ENCODE results near the gene REXO1.

Gene REXO1

DNA sequence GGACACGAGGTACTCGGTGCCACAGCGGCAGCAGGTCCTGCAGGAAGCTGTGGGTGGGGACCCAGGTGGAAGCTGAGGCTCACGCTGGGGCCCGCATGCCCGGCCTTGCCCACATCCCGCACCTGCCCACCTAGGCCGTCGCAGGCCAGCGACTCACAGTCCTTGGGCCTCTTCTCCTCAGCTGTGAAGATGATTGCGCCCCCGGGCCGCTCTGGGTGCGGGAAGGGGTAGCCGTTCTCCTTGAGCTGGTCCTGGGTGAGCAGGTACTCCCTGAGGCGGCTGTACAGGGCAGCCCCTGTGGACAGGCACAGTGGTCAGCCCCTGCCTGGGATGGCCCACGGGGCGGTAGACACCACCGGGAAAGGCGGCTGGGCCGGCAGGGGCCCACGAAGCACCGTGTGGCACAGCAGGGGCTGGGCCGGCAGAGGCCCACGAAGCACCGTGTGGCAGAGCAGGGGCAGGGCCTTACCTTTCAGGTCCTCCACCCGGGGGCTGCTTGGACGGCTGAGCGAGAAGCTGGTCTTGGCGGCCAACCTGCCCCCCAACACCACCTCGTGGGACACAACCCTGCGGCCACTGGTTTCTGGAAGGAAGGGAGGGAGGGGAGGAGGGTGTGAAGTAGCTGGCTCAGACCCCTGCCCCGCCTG, 29.6 kb downstream of the REXO1 start:
- H3K36me3 ChIP-seq (ENCODE audit: control insufficient read depth, low read depth, low read length): peaks cover 22% of the 10 kb centered on the region
- no peak overlapping the region for H3K9ac ChIP-seq (ENCODE audit: low read length)

DNA sequence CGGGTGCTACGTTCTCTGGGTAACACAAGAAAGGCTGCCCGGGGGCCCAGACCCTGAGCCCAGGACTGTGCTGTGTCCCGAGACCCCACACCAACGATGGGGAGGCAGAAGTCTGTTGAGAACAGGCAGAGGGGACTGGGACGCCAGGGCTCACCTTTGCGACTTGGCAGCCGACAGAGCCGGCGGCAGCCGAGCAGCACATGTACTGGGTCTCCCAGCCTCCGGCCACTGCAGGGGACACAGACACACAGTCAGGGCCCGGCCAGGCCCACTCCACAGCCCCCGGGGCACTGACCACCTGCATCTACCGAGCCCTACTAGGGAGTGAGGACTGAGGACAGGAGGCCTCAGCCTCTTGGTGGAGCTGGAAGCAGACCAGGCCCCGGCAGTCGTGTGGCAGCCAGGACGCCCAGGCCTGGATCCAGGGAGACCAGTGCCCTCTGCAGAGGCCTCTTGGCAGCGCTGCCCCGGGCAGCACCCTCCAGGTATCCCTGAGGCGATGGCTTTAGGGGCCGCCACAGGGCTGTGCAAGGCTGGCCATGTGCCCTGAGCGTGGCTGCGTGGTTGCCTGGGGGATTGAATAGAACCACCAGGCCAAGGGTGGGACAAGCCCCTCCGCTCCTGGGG, 30.6 kb downstream of the REXO1 start:
- Histone ChIP-seq H3K4me3 (ENCODE audit: low read length) (no peak overlapping the region), H3K27me3 (ENCODE audit: control insufficient read depth, insufficient read depth, low read length) (no peaks in the 10 kb centered on the region), H3K9me3 (ENCODE audit: control insufficient read depth, low read depth, low read length) (no peaks in the 10 kb centered on the region), H3K9ac (ENCODE audit: low read length) (no peak overlapping the region), H3K4me1 (ENCODE audit: control insufficient read depth, low read depth, low read length) (no peaks in the 10 kb centered on the region), H3K27ac (ENCODE audit: low read length) (no peak overlapping the region), H3K36me3 (ENCODE audit: control insufficient read depth, low read depth, low read length) (peaks cover 18% of the 10 kb centered on the region)

More for the DNA sequence above, 29.6 kb downstream of the REXO1 start:
- no peaks in the 10 kb centered on the region for H3K27me3 ChIP-seq (ENCODE audit: control insufficient read depth, insufficient read depth, low read length)
- H3K4me3 ChIP-seq (ENCODE audit: low read length): no peak overlapping the region
- H3K4me1 ChIP-seq (ENCODE audit: control insufficient read depth, low read depth, low read length): no peaks in the 10 kb centered on the region
- no peak overlapping the region for H3K27ac ChIP-seq (ENCODE audit: low read length)
- no peaks in the 10 kb centered on the region for H3K9me3 ChIP-seq (ENCODE audit: control insufficient read depth, low read depth, low read length)

DNA sequence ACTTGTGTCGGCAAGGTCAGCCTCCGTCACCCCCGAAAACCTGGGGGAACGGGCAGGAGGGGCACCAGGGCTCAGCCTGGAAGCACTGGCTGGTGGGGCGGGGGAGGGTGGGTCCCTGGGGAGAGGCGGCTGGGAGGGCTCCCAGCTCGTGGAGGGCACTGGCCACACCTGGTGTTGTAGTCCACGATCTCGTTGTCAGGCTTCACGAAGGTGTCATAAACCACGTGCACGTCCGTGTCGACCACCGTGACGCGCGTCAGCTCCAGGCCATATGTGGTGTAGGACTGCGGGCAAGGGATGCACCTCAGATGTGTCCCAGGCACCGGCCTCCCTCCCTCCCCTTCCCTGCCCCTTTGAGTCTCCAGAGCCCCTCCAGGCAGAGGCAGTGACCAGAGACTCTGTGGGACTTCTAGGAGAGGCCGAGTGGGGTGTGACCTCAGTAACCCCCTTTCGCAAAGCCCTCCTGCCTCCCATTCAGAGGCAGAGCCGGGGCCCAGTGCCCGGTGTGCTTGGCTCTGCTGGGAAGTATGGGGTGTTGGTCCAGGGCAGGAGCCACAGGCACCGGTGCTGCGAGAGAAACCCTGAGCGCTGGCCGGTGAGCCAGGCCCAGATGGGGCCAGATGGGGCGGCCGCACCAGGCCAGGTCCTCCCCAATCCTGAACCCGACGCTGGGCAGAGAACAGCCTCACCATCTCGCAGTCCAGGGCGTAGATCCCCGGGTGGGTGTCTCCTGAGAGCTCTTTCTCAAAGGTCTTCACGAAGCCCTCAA, 31.6 kb downstream of the REXO1 start:
- peaks cover 18% of the 10 kb centered on the region for H3K36me3 ChIP-seq (ENCODE audit: control insufficient read depth, low read depth, low read length)
- no peak overlapping the region for H3K9ac ChIP-seq (ENCODE audit: low read length)
- no peaks in the 10 kb centered on the region for H3K27me3 ChIP-seq (ENCODE audit: control insufficient read depth, insufficient read depth, low read length)
- H3K9me3 ChIP-seq (ENCODE audit: control insufficient read depth, low read depth, low read length): no peaks in the 10 kb centered on the region
- H3K27ac ChIP-seq (ENCODE audit: low read length): no peak overlapping the region
- H3K4me1 ChIP-seq (ENCODE audit: control insufficient read depth, low read depth, low read length): no peaks in the 10 kb centered on the region
- H3K4me3 ChIP-seq (ENCODE audit: low read length): no peak overlapping the region

DNA sequence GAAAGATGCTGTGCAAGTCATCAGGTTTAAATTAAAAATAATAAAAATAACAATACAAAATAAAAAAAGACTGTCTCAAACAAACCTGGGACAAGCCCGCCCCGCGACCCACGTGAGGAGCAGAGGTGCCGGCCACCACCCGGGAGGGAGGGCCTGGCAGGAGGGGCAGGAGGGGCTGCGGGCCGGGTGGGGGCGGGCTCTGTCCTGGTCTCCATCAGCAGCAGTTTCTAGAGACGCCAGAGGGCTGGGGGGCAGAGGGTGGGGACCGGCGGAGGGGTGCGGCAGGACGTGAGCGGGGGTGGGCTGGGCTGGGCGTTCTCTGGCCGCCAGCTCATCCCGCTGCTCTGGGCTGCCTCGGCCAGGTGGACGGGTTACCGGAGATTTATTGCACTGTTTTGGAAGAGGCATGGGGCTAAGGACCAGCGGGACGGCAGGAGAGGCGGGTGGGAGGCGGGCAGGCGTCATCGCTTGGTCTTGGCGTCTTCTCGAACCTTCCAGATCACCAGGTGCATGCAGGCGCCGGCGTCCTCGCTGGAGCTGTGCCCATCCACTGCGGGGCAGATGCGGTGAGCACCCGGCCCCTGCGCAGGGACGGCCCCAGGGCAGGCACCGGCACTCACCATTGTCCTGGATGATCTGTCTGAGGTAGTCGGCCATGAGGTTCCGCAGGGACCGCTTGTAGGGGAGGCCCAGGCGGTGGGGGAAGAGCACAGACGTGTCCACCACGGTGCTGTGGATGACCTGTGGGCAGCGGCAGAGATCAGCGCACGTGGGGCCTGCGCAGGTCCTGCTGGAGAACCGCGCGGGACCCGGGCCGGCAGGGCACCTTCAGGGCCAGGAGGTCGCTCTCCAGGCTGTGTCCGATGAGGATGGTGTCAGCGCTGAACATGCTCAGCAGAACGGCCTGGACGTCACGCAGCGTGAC, 32.4 kb downstream of the REXO1 start:
- Histone ChIP-seq H3K27me3 (ENCODE audit: control insufficient read depth, insufficient read depth, low read length) (peaks cover 8% of the 10 kb centered on the region), H3K36me3 (ENCODE audit: control insufficient read depth, low read depth, low read length) (peaks cover 15% of the 10 kb centered on the region), H3K9me3 (ENCODE audit: control insufficient read depth, low read depth, low read length) (no peaks in the 10 kb centered on the region), H3K27ac (ENCODE audit: low read length) (no peak overlapping the region), H3K4me1 (ENCODE audit: control insufficient read depth, low read depth, low read length) (no peaks in the 10 kb centered on the region), H3K4me3 (ENCODE audit: low read length) (no peak overlapping the region), H3K9ac (ENCODE audit: low read length) (no peak overlapping the region)

DNA sequence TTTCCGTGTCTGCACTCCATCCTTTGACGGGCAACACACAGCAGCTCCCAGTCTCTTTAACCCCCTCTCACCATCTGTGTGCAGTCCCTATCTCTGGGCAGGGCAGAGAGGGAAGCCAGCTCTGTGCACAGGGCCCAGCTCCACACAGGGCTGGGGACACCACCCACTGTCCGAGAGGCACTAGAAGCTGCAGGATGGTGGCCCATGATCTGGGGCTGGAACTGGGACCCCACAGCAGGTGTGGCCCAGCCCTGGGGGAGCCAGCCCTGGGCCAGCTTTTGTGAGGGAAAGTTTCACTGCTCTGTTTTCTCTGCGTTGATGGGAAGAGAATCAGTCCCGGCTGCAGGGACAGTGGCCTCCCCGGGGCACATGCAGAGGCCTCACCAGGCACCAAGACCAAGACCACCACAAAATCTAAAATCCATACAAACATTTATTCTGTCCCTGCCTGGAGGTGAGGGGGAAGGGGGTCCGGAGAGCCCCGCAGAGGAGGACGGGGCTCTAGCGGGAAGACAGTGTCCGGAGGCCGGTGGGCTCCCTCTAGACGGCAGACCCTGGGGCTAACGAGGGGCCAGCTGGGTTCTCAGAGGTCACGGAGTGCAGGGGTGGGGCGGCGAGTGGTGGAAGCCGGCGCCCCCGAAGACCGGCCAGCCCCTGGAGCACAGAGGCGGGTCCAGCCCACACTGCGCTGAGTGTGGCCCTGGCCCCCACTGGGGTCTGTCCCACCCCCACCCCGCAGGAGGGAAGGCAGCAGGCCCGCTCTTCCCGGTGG, 33.3 kb downstream of the REXO1 start:
- Histone ChIP-seq H3K4me3 (ENCODE audit: low read length) (no peak overlapping the region), H3K27me3 (ENCODE audit: control insufficient read depth, insufficient read depth, low read length) (peaks cover 8% of the 10 kb centered on the region), H3K9ac (ENCODE audit: low read length) (no peak overlapping the region), H3K27ac (ENCODE audit: low read length) (no peak overlapping the region), H3K4me1 (ENCODE audit: control insufficient read depth, low read depth, low read length) (no peaks in the 10 kb centered on the region), H3K36me3 (ENCODE audit: control insufficient read depth, low read depth, low read length) (peaks cover 13% of the 10 kb centered on the region), H3K9me3 (ENCODE audit: control insufficient read depth, low read depth, low read length) (no peaks in the 10 kb centered on the region)

DNA sequence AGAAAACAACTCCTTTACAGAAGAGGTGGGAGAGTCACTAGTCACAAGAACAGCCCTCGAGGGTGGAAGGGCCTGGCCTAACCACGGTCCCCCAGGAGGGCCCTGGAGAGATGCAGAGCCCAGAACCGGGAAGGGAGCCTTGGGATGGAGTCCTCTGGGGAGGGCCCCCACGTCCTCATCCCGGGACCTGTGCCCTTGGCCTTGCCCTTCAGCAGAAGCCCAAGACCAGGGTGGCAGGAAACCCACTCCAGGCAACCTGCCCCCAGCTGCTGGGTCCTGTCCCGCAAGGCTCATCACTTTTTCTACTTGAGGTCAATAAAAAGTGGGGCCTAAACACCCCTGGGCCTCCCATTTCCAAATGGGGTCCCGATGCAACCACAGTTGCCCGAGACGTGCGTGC, 33.9 kb downstream of the REXO1 start:
- no peak overlapping the region for H3K27ac ChIP-seq (ENCODE audit: low read length)
- no peaks in the 10 kb centered on the region for H3K4me1 ChIP-seq (ENCODE audit: control insufficient read depth, low read depth, low read length)
- H3K27me3 ChIP-seq (ENCODE audit: control insufficient read depth, insufficient read depth, low read length): peaks cover 8% of the 10 kb centered on the region
- H3K36me3 ChIP-seq (ENCODE audit: control insufficient read depth, low read depth, low read length): peaks cover 9% of the 10 kb centered on the region
- H3K4me3 ChIP-seq (ENCODE audit: low read length): no peak overlapping the region
- H3K9ac ChIP-seq (ENCODE audit: low read length): no peak overlapping the region
- H3K9me3 ChIP-seq (ENCODE audit: control insufficient read depth, low read depth, low read length): no peaks in the 10 kb centered on the region

DNA sequence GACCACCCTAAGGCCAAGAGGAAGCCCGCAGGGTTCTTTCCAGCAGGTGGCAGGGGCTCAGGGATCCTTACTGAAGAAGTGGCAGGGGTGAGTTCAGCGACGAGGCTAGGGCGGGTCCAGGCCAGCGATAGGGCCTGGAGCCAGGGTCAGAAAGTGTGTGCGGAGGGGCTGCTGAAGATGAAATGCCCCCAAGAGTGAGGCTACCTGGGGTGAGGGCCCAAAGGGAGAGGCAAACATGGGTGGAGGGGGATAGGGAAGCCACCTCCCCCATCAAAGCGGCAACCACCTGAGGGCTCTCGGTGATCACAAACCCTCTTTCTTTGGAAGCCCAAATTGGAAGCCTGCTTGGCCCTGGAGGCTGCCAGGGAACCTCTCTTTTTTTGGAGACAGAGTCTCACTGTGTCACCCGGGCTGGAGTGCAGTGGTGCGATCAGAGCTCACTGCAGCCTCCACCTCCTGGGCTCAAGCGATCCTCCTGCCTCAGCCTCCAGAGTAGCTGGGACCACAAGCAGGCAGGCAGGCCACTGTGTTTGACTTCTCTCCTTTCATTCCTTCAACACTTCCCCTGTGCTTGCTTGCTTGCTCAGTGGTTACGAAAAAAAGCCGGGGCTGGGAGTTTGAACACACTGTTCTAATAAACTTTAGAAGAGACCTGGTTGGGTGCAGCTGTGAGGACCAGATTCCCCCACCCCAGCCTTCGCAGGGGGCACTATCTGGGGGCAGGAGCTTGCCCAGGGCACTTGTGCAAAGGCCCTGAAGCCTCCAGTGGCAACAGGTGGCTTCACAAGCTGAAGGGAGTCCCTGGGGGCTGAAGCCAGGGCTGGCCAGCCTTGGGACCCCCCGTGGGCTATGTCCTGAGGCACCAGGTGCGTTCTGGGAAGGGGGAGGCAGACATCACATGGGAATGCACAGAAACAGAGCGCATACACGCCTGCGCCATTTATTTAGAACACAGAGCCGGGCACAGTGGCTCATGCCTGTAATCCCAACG, 34.8 kb downstream of the REXO1 start:
- Histone ChIP-seq H3K9ac (ENCODE audit: low read length) (peak overlapping the region; percentile 2), H3K4me3 (ENCODE audit: low read length) (peak overlapping the region; percentile 55), H3K27ac (ENCODE audit: low read length) (no peak overlapping the region), H3K9me3 (ENCODE audit: control insufficient read depth, low read depth, low read length) (no peaks in the 10 kb centered on the region), H3K27me3 (ENCODE audit: control insufficient read depth, insufficient read depth, low read length) (peaks cover 8% of the 10 kb centered on the region), H3K4me1 (ENCODE audit: control insufficient read depth, low read depth, low read length) (no peaks in the 10 kb centered on the region), H3K36me3 (ENCODE audit: control insufficient read depth, low read depth, low read length) (peaks cover 9% of the 10 kb centered on the region)

DNA sequence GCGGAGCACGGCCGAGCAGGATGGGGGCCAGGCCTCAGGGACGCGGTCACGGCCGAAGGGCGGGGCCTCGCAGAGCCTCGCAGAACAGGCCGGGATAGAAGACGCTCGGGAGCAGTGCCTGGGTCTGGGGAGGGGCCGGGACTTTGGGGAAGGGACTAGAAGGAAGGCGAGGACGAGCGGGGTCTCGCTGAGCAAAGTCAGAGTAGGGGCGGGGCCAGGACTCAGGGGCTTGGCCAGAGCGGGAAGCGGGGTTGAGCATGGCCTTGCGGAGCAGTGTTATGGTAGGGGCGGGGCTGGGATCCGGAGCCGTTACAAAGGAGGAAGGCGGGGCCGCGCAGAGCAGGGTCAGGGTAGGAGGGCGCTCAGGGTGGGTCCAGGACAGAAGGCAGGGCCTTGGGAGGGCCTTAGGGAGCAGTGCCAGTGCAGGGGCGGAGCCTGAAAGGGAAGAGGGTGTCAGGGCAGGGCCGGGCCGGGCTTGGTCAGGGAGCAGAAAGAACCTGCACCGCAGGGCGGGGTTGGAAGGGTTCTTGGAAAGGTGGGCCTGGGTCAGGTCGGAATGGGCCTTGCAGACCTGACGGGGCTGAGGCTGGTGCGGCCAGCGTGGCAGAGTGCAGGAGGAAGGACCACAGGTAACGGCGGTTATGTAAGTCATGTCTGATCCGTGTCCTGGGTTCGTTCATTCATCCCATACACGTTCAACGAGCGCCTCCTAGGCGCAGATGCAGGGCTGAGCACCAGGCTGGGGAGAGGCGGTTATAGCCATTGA, 35.7 kb downstream of the REXO1 start:
- peak overlapping the region; percentile 55 for H3K4me3 ChIP-seq (ENCODE audit: low read length)
- peaks cover 9% of the 10 kb centered on the region for H3K36me3 ChIP-seq (ENCODE audit: control insufficient read depth, low read depth, low read length)
- no peak overlapping the region for H3K27ac ChIP-seq (ENCODE audit: low read length)
- no peaks in the 10 kb centered on the region for H3K9me3 ChIP-seq (ENCODE audit: control insufficient read depth, low read depth, low read length)
- H3K27me3 ChIP-seq (ENCODE audit: control insufficient read depth, insufficient read depth, low read length): peaks cover 8% of the 10 kb centered on the region
- H3K9ac ChIP-seq (ENCODE audit: low read length): peak overlapping the region; percentile 2
- no peaks in the 10 kb centered on the region for H3K4me1 ChIP-seq (ENCODE audit: control insufficient read depth, low read depth, low read length)

DNA sequence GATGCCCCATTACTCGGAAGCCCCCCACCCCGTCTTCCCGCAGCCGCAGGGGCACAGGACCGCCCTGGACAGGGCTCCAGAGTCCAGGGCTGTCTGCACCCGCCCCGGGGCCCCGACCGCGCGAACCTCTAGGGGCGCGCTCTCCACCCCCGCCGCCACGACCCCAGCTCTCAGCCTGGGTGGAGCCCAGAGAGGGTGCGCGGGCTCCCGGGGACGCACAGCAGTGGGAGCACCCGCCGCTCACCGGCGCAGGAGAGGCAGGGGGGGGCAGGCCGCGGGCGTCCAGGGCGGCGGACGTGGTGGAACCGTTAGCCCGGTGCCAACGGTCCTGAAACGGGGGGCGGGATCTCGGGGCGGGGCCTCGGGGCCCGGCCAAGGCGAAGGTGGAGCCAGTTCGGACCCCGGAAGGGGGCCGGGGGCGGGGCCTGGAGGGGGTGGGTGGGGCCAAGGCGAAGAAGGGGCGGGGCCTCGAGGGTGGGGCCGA, 36.3 kb downstream of the REXO1 start, which contains the start of gene ATP8B3:
TSS of gene ATP8B3 (minus strand) at position 335 of the 484 bp plus-strand sequence. CDS start 540 bp downstream, outside the sequence.
- Histone ChIP-seq H3K4me3 (ENCODE audit: low read length) (peak within 1 kb of the TSS; percentile 55), H3K9me3 (ENCODE audit: control insufficient read depth, low read depth, low read length) (no peaks in the 10 kb centered on the region), H3K9ac (ENCODE audit: low read length) (peak within 1 kb of the TSS; percentile 2), H3K4me1 (ENCODE audit: control insufficient read depth, low read depth, low read length) (no peaks in the 10 kb centered on the region), H3K27me3 (ENCODE audit: control insufficient read depth, insufficient read depth, low read length) (peaks cover 8% of the 10 kb centered on the region), H3K27ac (ENCODE audit: low read length) (no peak within 1 kb of the TSS), H3K36me3 (ENCODE audit: control insufficient read depth, low read depth, low read length) (peaks cover 8% of the 10 kb centered on the region)

Data from iPS-18a (cell line).